IMR-90 (cell line): Measurements from ENCODE around the gene ZBTB39. TPM values are rescaled to one million over a fixed set of nuclear protein-coding genes. Genes with fewer than 3 reads are reported as not detected.

Experiments
- ATAC-seq: fragments of 200-7000 bp; cut with Tn5 transposase; 2 replicates; pipeline ENCODE4 v1.9.1; 2020; ENCODE audit warnings: low read depth, mild to moderate bottlenecking, moderate library complexity
- BruUV-seq: library from RNA; stranded (reverse); fragments of 400-500 nt; replicated peaks from 2 replicates; lab custom pipeline; 2021; lab: Mats Ljungman, UMichigan
- CTCF ChIA-PET: fragments of 300-600 bp; formaldehyde crosslinking; extraction: SDS; loops from one replicate; lab custom pipeline; 2021; ENCODE audit warnings: antibody characterized with exemption; lab: Yijun Ruan, JAX
- POLR2A ChIA-PET: fragments of 300-600 bp; sonication (Branson Sonifier 250); formaldehyde crosslinking; loops from one replicate; lab custom pipeline; 2022; ENCODE audit warnings: antibody characterized with exemption; ENCODE audit not compliant: unreplicated experiment; lab: Charles Lee
- DNase-seq: peaks from one replicate; pipeline ENCODE4 v3.0.0; 2013
- H2AFZ ChIP-seq: replicated peaks from 2 replicates; pipeline ENCODE3; 2013; ENCODE audit warnings: low read length, mild to moderate bottlenecking; ENCODE audit not compliant: poor library complexity
- H2AK5ac ChIP-seq: 2 replicates; pipeline ENCODE4 v1.6.1; 2013; ENCODE audit warnings: low read depth, low read length, inconsistent platforms
- H2AK9ac ChIP-seq: replicated peaks from 2 replicates; pipeline ENCODE3; 2013; ENCODE audit warnings: mild to moderate bottlenecking, low read depth, low read length, moderate library complexity; ENCODE audit not compliant: poor library complexity
- H2BK120ac ChIP-seq: 2 replicates; pipeline ENCODE4 v1.6.1; 2013; ENCODE audit warnings: low read depth, low read length, inconsistent platforms
- H2BK15ac ChIP-seq: 3 replicates; pipeline ENCODE4 v1.6.1; 2013; ENCODE audit warnings: low read depth, low read length, inconsistent platforms
- H2BK20ac ChIP-seq: 2 replicates; pipeline ENCODE4 v1.6.1; 2013; ENCODE audit warnings: low read depth, mild to moderate bottlenecking, inconsistent platforms, low read length, moderate library complexity
- H2BK5ac ChIP-seq: 2 replicates; pipeline ENCODE4 v1.6.1; 2013; ENCODE audit warnings: mild to moderate bottlenecking, low read depth, low read length, inconsistent platforms; ENCODE audit not compliant: poor library complexity, severe bottlenecking
- H3K14ac ChIP-seq: replicated peaks from 2 replicates; pipeline ENCODE4 v1.6.1; 2013; ENCODE audit warnings: low read depth, low read length, inconsistent platforms
- H3K18ac ChIP-seq: 2 replicates; pipeline ENCODE4 v1.6.1; 2013; ENCODE audit warnings: low read depth, low read length, control low read depth
- H3K23ac ChIP-seq: 2 replicates; pipeline ENCODE4 v1.6.1; 2013; ENCODE audit warnings: low read depth, low read length, inconsistent platforms
- H3K27ac ChIP-seq: 2 replicates; pipeline ENCODE4 v1.5.1; 2013; ENCODE audit warnings: mild to moderate bottlenecking, control low read depth, low read length; ENCODE audit not compliant: insufficient read depth
- H3K27me3 ChIP-seq: 2 replicates; pipeline ENCODE4 v1.6.1; 2013; ENCODE audit warnings: low read length; ENCODE audit not compliant: control insufficient read depth, insufficient read depth
- H3K36me3 ChIP-seq: 2 replicates; pipeline ENCODE4 v1.6.1; 2013; ENCODE audit warnings: low read length, mixed read lengths; ENCODE audit not compliant: control insufficient read depth, insufficient read depth
- H3K4ac ChIP-seq: 2 replicates; pipeline ENCODE4 v1.6.1; 2013; ENCODE audit warnings: low read depth, low read length, inconsistent platforms
- H3K4me1 ChIP-seq: 2 replicates; pipeline ENCODE4 v1.6.1; 2013; ENCODE audit warnings: low read length, mixed read lengths; ENCODE audit not compliant: control insufficient read depth, insufficient read depth
- H3K4me2 ChIP-seq: 2 replicates; pipeline ENCODE4 v1.6.1; 2013; ENCODE audit warnings: low read depth, mild to moderate bottlenecking, control low read depth, low read length, moderate library complexity
- H3K4me3 ChIP-seq: 2 replicates; pipeline ENCODE4 v1.5.1; 2013; ENCODE audit warnings: low read depth, mild to moderate bottlenecking, control low read depth, low read length, moderate library complexity; ENCODE audit not compliant: insufficient read depth
- H3K56ac ChIP-seq: 2 replicates; pipeline ENCODE4 v1.6.1; 2013; ENCODE audit warnings: low read length, inconsistent platforms; ENCODE audit not compliant: insufficient read depth; ENCODE audit errors: extremely low read depth
- H3K79me1 ChIP-seq, 2 experiments: 2 replicates each; pipeline ENCODE4 v1.6.1; 2013; ENCODE audit warnings: low read length in 2 of 2, inconsistent platforms in 1 of 2, low read depth in 1 of 2
- H3K9ac ChIP-seq: 2 replicates; pipeline ENCODE4 v1.6.1; 2013; ENCODE audit warnings: low read depth, low read length, control low read depth
- H3K9me1 ChIP-seq: 2 replicates; pipeline ENCODE4 v1.6.1; 2013; ENCODE audit warnings: low read length, inconsistent platforms; ENCODE audit not compliant: insufficient read depth
- H3K9me3 ChIP-seq: 2 replicates; pipeline ENCODE4 v1.6.1; 2013; ENCODE audit warnings: low read length; ENCODE audit not compliant: control insufficient read depth, insufficient read depth
- H4K20me1 ChIP-seq: 2 replicates; pipeline ENCODE4 v1.6.1; 2013; ENCODE audit warnings: low read length, inconsistent platforms; ENCODE audit not compliant: insufficient read depth
- H4K5ac ChIP-seq: 2 replicates; pipeline ENCODE4 v1.6.1; 2013; ENCODE audit warnings: mild to moderate bottlenecking, low read depth, low read length, control low read depth
- H4K8ac ChIP-seq, 2 experiments: 2 replicates each; pipeline ENCODE4 v1.6.1; 2013; ENCODE audit warnings: low read depth in 2 of 2, low read length in 2 of 2, control low read depth in 1 of 2, inconsistent platforms in 1 of 2
- H4K91ac ChIP-seq: 2 replicates; pipeline ENCODE4 v1.6.1; 2013; ENCODE audit warnings: low read depth, low read length, inconsistent platforms; ENCODE audit not compliant: insufficient read depth
- BHLHE40 ChIP-seq: fragments of 150-350 bp; IDR thresholded peaks from 2 replicates; pipeline ENCODE4 v1.6.1; 2016; ENCODE audit warnings: mild to moderate bottlenecking, low read depth, low read length
- CEBPB ChIP-seq: IDR thresholded peaks from 2 replicates; pipeline ENCODE4 v1.6.1; 2012; ENCODE audit warnings: low read depth, low read length, improper control_type of control experiment
- CHD1 ChIP-seq: IDR thresholded peaks from 2 replicates; pipeline ENCODE4 v1.6.1; 2012; ENCODE audit warnings: low read depth, low read length, improper control_type of control experiment
- CTCF ChIP-seq: conservative IDR thresholded peaks from 2 replicates; pipeline ENCODE4 v1.5.1; 2012; ENCODE audit warnings: mild to moderate bottlenecking, low read depth, low read length, improper control_type of control experiment
- ELK1 ChIP-seq: fragments of 150-350 bp; IDR thresholded peaks from 2 replicates; pipeline ENCODE4 v1.6.1; 2016; ENCODE audit warnings: low read depth, mild to moderate bottlenecking, low read length, moderate library complexity, borderline replicate concordance
- FOS ChIP-seq: fragments of 150-350 bp; IDR thresholded peaks from 2 replicates; pipeline ENCODE4 v1.6.1; 2016; ENCODE audit warnings: low read depth, low read length
- MAFK ChIP-seq: IDR thresholded peaks from 2 replicates; pipeline ENCODE4 v1.6.1; 2012; ENCODE audit warnings: low read depth, low read length, improper control_type of control experiment
- MAZ ChIP-seq: IDR thresholded peaks from 2 replicates; pipeline ENCODE4 v1.6.1; 2012; ENCODE audit warnings: low read depth, mild to moderate bottlenecking, low read length, improper control_type of control experiment, moderate library complexity, borderline replicate concordance
- MXI1 ChIP-seq: IDR thresholded peaks from 2 replicates; pipeline ENCODE4 v1.6.1; 2012; ENCODE audit warnings: low read depth, mild to moderate bottlenecking, low read length, moderate library complexity, borderline replicate concordance
- NFE2L2 ChIP-seq: fragments of 150-350 bp; IDR thresholded peaks from 2 replicates; pipeline ENCODE4 v1.6.1; 2016; ENCODE audit warnings: low read depth, mild to moderate bottlenecking, low read length
- POLR2A ChIP-seq: IDR thresholded peaks from 2 replicates; pipeline ENCODE4 v1.6.1; 2012; ENCODE audit warnings: mild to moderate bottlenecking, low read depth, low read length
- RAD21 ChIP-seq: IDR thresholded peaks from 2 replicates; pipeline ENCODE4 v1.6.1; 2012; ENCODE audit warnings: low read length, improper control_type of control experiment
- RCOR1 ChIP-seq: IDR thresholded peaks from 2 replicates; pipeline ENCODE4 v1.6.1; 2012; ENCODE audit warnings: mild to moderate bottlenecking, low read length, improper control_type of control experiment; ENCODE audit not compliant: insufficient replicate concordance
- RFX5 ChIP-seq: IDR thresholded peaks from 2 replicates; pipeline ENCODE4 v1.8.0; 2012; ENCODE audit warnings: low read depth, mild to moderate bottlenecking, low read length, moderate library complexity
- SMC3 ChIP-seq: fragments of 150-350 bp; IDR thresholded peaks from 2 replicates; pipeline ENCODE4 v1.6.1; 2016; ENCODE audit warnings: low read depth, mild to moderate bottlenecking, antibody characterized with exemption, low read length, moderate library complexity
- USF2 ChIP-seq: fragments of 150-350 bp; IDR thresholded peaks from 2 replicates; pipeline ENCODE4 v1.6.1; 2017; ENCODE audit warnings: mild to moderate bottlenecking, antibody characterized with exemption, low read length, low read depth
- WGBS, 2 experiments: methylation state at CpG; one replicate each; pipeline versions ENCODE4 v1.1.5 to v1.1.7; 2013; ENCODE audit warnings: missing lambda C conversion rate in 2 of 2; ENCODE audit not compliant: insufficient read length in 1 of 2; ENCODE audit errors: extremely low coverage in 2 of 2; 5-methylcytosine and 5-hydroxymethylcytosine counted together
- dilution Hi-C: fragments of 300-500 bp; cut with HindIII; formaldehyde crosslinking; loops from one replicate; pipeline ENCODE4 v1.14.3; 2018; ENCODE audit warnings: low sequenced_read_pairs; ENCODE audit not compliant: unreplicated experiment
- in situ Hi-C: fragments of 300-500 bp; cut with MboI; formaldehyde crosslinking; loops from 3 replicates; pipeline ENCODE4 v1.14.3; 2019; ENCODE audit warnings: low sequenced_read_pairs, inconsistent platforms, mixed read lengths
- intact Hi-C: fragments of 100-400 bp; cut with micrococcal nuclease; formaldehyde crosslinking; loops from 2 replicates; pipeline ENCODE4 v1.10.0; 2022
- polyA plus RNA-seq, 3 experiments: library from polyadenylated mRNA; depleted of rRNA; stranded (reverse); fragments of >200 nt; gene quantifications; 2 replicates each; pipeline ENCODE4 v1.2.3, GENCODE V29; 2012; ENCODE audit warnings: low replicate concordance in 1 of 3
- total RNA-seq: library from RNA; depleted of rRNA; stranded (reverse); fragments of >200 nt; gene quantifications from 2 replicates; pipeline ENCODE4 v1.2.3, GENCODE V29; 2012

ZBTB39 gene
- total and polyA plus RNA-seq, 2 of the 4 experiments (the other 2 are of a cell fraction), result 4.0 to 5.2 TPM

- TF ChIP-seq NFE2L2 (no peak), CHD1 (no peak), BHLHE40 (no peak), FOS (no peak), SMC3 (no peak), CEBPB (no peak), ELK1 (no peak), POLR2A (no peak), RFX5 (no peak), MAZ (no peak), RAD21 (no peak), MXI1 (no peak), MAFK (no peak), USF2 (no peak), RCOR1 (no peak), CTCF (no peak)
- no peak overlapping the region for H2BK120ac ChIP-seq
- ChIA-PET POLR2A (interaction anchor here (0.6 kb wide), 1 partner anchor 279 kb away, joined by 8 read pairs; no protein-coding TSS in a partner anchor), CTCF (no interaction called here)
- H2BK15ac ChIP-seq, result no peak overlapping the region
- H3K27me3 ChIP-seq, result peaks cover 40% of the 10 kb centered on the region
- H2AK9ac ChIP-seq, result no peak overlapping the region
- dilution Hi-C loops (no loop called here), intact Hi-C loops (no loop called here), in situ Hi-C loops (no loop called here)
- BruUV-seq, result no TSS peak
- no peak overlapping the region for H2AFZ ChIP-seq
- ATAC-seq (peak; percentile 57; the same call in 1 of the 2 replicates), DNase-seq (peak; percentile 24)
- no peaks in the 10 kb centered on the region for H3K79me1 ChIP-seq
- no peak overlapping the region for H2BK5ac ChIP-seq
- H2BK20ac ChIP-seq, result no peak overlapping the region
- no peak overlapping the region for H3K18ac ChIP-seq
- no peaks in the 10 kb centered on the region for H3K36me3 ChIP-seq
- H3K4me2 ChIP-seq, result no peak overlapping the region
- H3K14ac ChIP-seq, result no peak overlapping the region
- no CpG with 5 or more reads among the region's 6 CpGs for WGBS, 2 experiments
- no peak overlapping the region for H3K4me3 ChIP-seq
- H3K27ac ChIP-seq, result no peak overlapping the region
- no peak overlapping the region for H4K8ac ChIP-seq
- no peaks in the 10 kb centered on the region for H3K9me3 ChIP-seq
- peaks cover 10% of the 10 kb centered on the region; the same call in 1 of the 2 replicates for H4K20me1 ChIP-seq
- no peak overlapping the region for H3K9ac ChIP-seq
- no peak overlapping the region for H3K4ac ChIP-seq
- H3K23ac ChIP-seq, result no peak overlapping the region
- H3K4me1 ChIP-seq, result peaks cover 3% of the 10 kb centered on the region; the same call in 1 of the 2 replicates
- no peaks in the 10 kb centered on the region; the same call in 1 of the 2 replicates for H3K9me1 ChIP-seq
- no peak overlapping the region for H3K56ac ChIP-seq
- H4K5ac ChIP-seq, result no peak overlapping the region
- no peak overlapping the region for H2AK5ac ChIP-seq
- H4K91ac ChIP-seq, result no peak overlapping the region
These were observed 38.1 kb upstream of the ZBTB39 start for GRCh38 chr12:57044468-57044867.
